HG02798 (cell line): ENCODE results near the gene UBL7.
A peak's percentile ranks its signal among the peaks of the same experiment; 100 is the strongest.

Source experiments
- ATAC-seq: cut with Tn5 transposase; IDR thresholded peaks from one replicate; pipeline ENCODE4 v1.9.1; 2021; ENCODE audit warnings: mild to moderate bottlenecking; ENCODE audit not compliant: unreplicated experiment, poor library complexity

UBL7 gene

DNA sequence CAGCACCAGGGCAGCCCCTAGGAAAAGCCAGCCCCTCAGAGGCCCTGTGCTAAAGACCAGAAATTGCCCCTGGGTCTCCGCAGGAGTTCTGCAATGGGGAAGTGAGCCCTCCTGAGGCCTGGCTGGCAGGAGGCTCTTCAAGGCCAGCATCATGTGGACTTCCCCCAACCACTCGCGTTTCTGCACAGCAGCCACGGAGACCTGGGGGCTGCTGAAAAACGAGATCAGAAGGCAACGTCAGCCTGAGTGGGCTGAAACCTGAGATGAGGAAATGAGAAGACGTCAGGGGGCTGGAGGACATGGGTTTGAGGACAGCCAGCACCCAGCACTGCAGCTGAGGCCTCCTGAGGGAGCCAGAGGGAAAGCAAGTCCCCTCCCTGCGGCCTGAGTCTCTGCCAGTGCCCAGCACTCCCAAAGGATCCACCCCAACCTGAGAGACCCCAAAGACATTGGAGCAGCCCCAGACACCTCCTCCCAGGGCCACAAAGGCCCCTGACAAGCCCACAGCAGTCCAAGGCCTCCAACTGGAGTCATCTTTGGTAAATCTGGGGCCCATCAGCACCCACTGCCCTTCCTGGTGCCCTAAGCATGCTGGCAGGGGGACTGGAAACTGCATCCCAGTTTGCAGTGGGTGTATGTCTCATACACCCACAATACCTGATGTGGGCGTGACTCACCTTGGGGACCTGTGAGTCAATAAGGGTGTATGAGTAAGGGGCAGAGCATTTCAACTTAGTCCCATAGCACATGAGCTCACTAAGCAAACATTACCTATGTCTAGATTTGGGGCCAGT, 64.3 kb downstream of the UBL7 start:
- ATAC-seq = peak; percentile 43

DNA sequence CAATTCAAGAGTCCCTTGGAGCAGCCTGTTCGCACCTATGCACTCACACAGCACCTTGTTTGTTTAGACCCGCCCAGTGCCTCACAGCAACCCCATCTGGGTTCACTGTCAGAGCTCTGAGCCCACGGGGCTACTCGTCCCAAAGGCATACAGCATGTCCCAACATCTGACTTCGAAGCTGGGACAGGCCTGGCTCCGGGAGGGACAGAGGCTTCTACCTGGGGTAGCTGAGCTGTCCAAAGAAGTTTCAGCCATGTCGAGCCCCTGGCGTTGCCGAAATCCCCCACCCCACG, 64.9 kb downstream of the UBL7 start:
- peak; percentile 3 for ATAC-seq
